Liver (tissue), 9 donors: ENCODE data around the gene FAM163A. TPM values are rescaled to one million over a fixed set of nuclear protein-coding genes. Genes with fewer than 3 reads are reported as not detected.

Experiments used
- DNase-seq: peaks from one replicate; pipeline ENCODE4 v3.0.0-alpha.2; 2017; ENCODE audit warnings: low spot score
- H3K27ac ChIP-seq, 2 donors: one replicate each; pipeline ENCODE4 v1.7.0; 2013; ENCODE audit warnings: inconsistent platforms in 2 of 2, low read length in 2 of 2, control low read depth in 1 of 2, low read depth in 1 of 2, mild to moderate bottlenecking in 1 of 2
- H3K27me3 ChIP-seq, 4 donors: one replicate each; pipeline versions ENCODE4 v1.6.1 to v1.7.0; 2013; ENCODE audit warnings: low read length in 3 of 4, inconsistent platforms in 1 of 4, mild to moderate bottlenecking in 1 of 4, moderate library complexity in 1 of 4; ENCODE audit not compliant: control insufficient read depth in 4 of 4, insufficient read depth in 4 of 4
- H3K36me3 ChIP-seq, 4 donors: one replicate each; pipeline versions ENCODE4 v1.6.1 to v1.7.0; 2013; ENCODE audit warnings: low read length in 3 of 4, mild to moderate bottlenecking in 3 of 4, low read depth in 1 of 4, moderate library complexity in 1 of 4; ENCODE audit not compliant: control insufficient read depth in 4 of 4, insufficient read depth in 3 of 4
- H3K4me1 ChIP-seq, 4 donors: one replicate each; pipeline versions ENCODE4 v1.6.1 to v1.7.0; 2013; ENCODE audit warnings: low read length in 3 of 4, mild to moderate bottlenecking in 3 of 4, moderate library complexity in 1 of 4; ENCODE audit not compliant: control insufficient read depth in 4 of 4, insufficient read depth in 4 of 4
- H3K4me3 ChIP-seq, 3 donors: one replicate each; pipeline versions ENCODE4 v1.6.1 to v1.7.0; 2013; ENCODE audit warnings: low read length in 3 of 3, control low read depth in 1 of 3, low read depth in 1 of 3, mild to moderate bottlenecking in 1 of 3
- H3K9ac ChIP-seq, 2 donors: one replicate each; pipeline ENCODE4 v1.7.0; 2013; ENCODE audit warnings: low read length in 2 of 2, mild to moderate bottlenecking in 2 of 2, moderate library complexity in 2 of 2, control low read depth in 1 of 2, low read depth in 1 of 2
- H3K9me3 ChIP-seq, 4 donors: one replicate each; pipeline versions ENCODE4 v1.6.1 to v1.7.0; 2013; ENCODE audit warnings: low read length in 3 of 4; ENCODE audit not compliant: control insufficient read depth in 4 of 4
- ATF3 ChIP-seq: IDR thresholded peaks from 2 replicates; pipeline ENCODE4 v1.6.1; 2016; ENCODE audit warnings: antibody characterized with exemption
- CTCF ChIP-seq: fragments of 150-350 bp; IDR thresholded peaks from 2 replicates; pipeline ENCODE4 v1.5.1; 2017; ENCODE audit warnings: improper control_type of control experiment, low read depth, low read length; ENCODE audit not compliant: missing input control
- EGR1 ChIP-seq, 2 donors: IDR thresholded peaks; 2 replicates each; pipeline ENCODE4 v1.6.1; 2016 to 2018; ENCODE audit warnings: antibody characterized with exemption in 2 of 2, low read depth in 2 of 2
- FOXA1 ChIP-seq: IDR thresholded peaks from 2 replicates; pipeline ENCODE4 v1.6.1; 2016; ENCODE audit warnings: antibody characterized with exemption
- FOXA2 ChIP-seq: IDR thresholded peaks from 2 replicates; pipeline ENCODE4 v1.6.1; 2016; ENCODE audit warnings: antibody characterized with exemption
- GABPA ChIP-seq, 2 donors: IDR thresholded peaks in 1 of 2; conservative IDR thresholded peaks in 1 of 2; 2 replicates each; pipeline ENCODE4 v1.6.1; 2016; ENCODE audit warnings: antibody characterized with exemption in 2 of 2, mild to moderate bottlenecking in 1 of 2, moderate library complexity in 1 of 2
- HNF4A ChIP-seq, 2 donors: conservative IDR thresholded peaks; 2 replicates each; pipeline ENCODE4 v1.6.1; 2016; ENCODE audit warnings: antibody characterized with exemption in 2 of 2, mild to moderate bottlenecking in 2 of 2
- HNF4G ChIP-seq: IDR thresholded peaks from 2 replicates; pipeline ENCODE4 v1.6.1; 2016; ENCODE audit warnings: antibody characterized with exemption
- JUND ChIP-seq, 2 donors: IDR thresholded peaks; 2 replicates each; pipeline ENCODE4 v1.6.1; 2016; ENCODE audit warnings: antibody characterized with exemption in 2 of 2
- MAX ChIP-seq: IDR thresholded peaks from 2 replicates; pipeline ENCODE4 v1.6.1; 2016; ENCODE audit warnings: antibody characterized with exemption
- NR2F2 ChIP-seq: IDR thresholded peaks from 2 replicates; pipeline ENCODE4 v1.6.1; 2016; ENCODE audit warnings: antibody characterized with exemption
- RAD21 ChIP-seq, 2 donors: IDR thresholded peaks; 2 replicates each; pipeline ENCODE4 v1.6.1; 2016; ENCODE audit warnings: antibody characterized with exemption in 2 of 2, mild to moderate bottlenecking in 2 of 2
- REST ChIP-seq: IDR thresholded peaks from 2 replicates; pipeline ENCODE4 v1.6.1; 2016; ENCODE audit warnings: antibody characterized with exemption, mild to moderate bottlenecking
- RXRA ChIP-seq, 2 donors: IDR thresholded peaks; 2 replicates each; pipeline ENCODE4 v1.6.1; 2017 to 2018; ENCODE audit warnings: antibody characterized with exemption in 2 of 2, mild to moderate bottlenecking in 1 of 2
- SP1 ChIP-seq: IDR thresholded peaks from 2 replicates; pipeline ENCODE4 v1.6.1; 2018; ENCODE audit warnings: antibody characterized with exemption, mild to moderate bottlenecking
- TAF1 ChIP-seq: conservative IDR thresholded peaks from 2 replicates; pipeline ENCODE4 v1.6.1; 2016; ENCODE audit warnings: antibody characterized with exemption, mild to moderate bottlenecking
- YY1 ChIP-seq: IDR thresholded peaks from 2 replicates; pipeline ENCODE4 v1.6.1; 2016; ENCODE audit warnings: antibody characterized with exemption, mild to moderate bottlenecking
- WGBS: extraction: QIAGEN DNeasy Blood & Tissue Kit; methylation state at CpG from one replicate; pipeline ENCODE4 v1.1.7; 2013; 5-methylcytosine and 5-hydroxymethylcytosine counted together
- polyA plus RNA-seq, 2 donors: library from polyadenylated mRNA; stranded (reverse) in 1 of 2; unstranded in 1 of 2; fragments of 200-250 nt in 1 of 2; fragments of >200 nt in 1 of 2; fragmentation: Nextera tagmentation in 1 of 2; extraction: Ambion mirVana in 1 of 2; gene quantifications; one replicate each; pipeline versions ENCODE4 v1.2.1 to v1.2.3, GENCODE V29; 2013 to 2015
- total RNA-seq, 2 donors: library from RNA; depleted of rRNA; stranded (reverse); fragments of >200 nt; gene quantifications; one replicate each; pipeline ENCODE4 v1.2.3, GENCODE V29; 2014
- donor health status: healthy.
- donor health status: healthy.
- donor health status: healthy.
- donor health status: healthy.
- donor health status: healthy.

Gene FAM163A
- total and polyA plus RNA-seq, 4 donors, result 0.07 TPM; not detected in 3

GRCh38 chr1:179805291-179806195, 62.5 kb downstream of the FAM163A start:
- no peak for TF ChIP-seq FOXA1
- TF ChIP-seq REST, result no peak
- no peak for TF ChIP-seq TAF1
- TF ChIP-seq SP1, result no peak
- no peak for TF ChIP-seq YY1
- TF ChIP-seq NR2F2, result no peak
- TF ChIP-seq HNF4A (conservative IDR thresholded peaks at IDR 0.05), result no peak
- no peak for TF ChIP-seq RAD21 (IDR thresholded peaks at IDR 0.05)
- no peak for TF ChIP-seq EGR1 (IDR thresholded peaks at IDR 0.05; ENCODE audit: low read depth in 2 of 2)
- TF ChIP-seq JUND (IDR thresholded peaks at IDR 0.05), result no peak
- TF ChIP-seq ATF3, result no peak
- TF ChIP-seq CTCF, result no peak
- H3K9me3 ChIP-seq, result no peaks in the 10 kb centered on the region
- DNase-seq, result no peak

GRCh38 chr1:179806333-179806732, 63.2 kb downstream of the FAM163A start:
- H3K36me3 ChIP-seq, result no peaks in the 10 kb centered on the region
- no peak overlapping the region for H3K9ac ChIP-seq
- no peak for DNase-seq
- no peak overlapping the region for H3K27ac ChIP-seq
- peaks cover 0 to 4% (median 0%) of the 10 kb centered on the region in 4 donors for H3K4me1 ChIP-seq
- 77% methylated on average over 4 of the region's 4 CpGs for WGBS
- no peak overlapping the region for H3K4me3 ChIP-seq
- H3K27me3 ChIP-seq, result no peaks in the 10 kb centered on the region
- H3K9me3 ChIP-seq, result no peaks in the 10 kb centered on the region
- TF ChIP-seq CTCF (no peak), REST (no peak), MAX (no peak), HNF4G (no peak), RXRA (IDR thresholded peaks at IDR 0.05) (no peak), EGR1 (IDR thresholded peaks at IDR 0.05; ENCODE audit: low read depth in 2 of 2) (no peak), ATF3 (no peak), GABPA (IDR thresholded peaks at IDR 0.05 in 1 of 2, conservative IDR thresholded peaks at IDR 0.05 in 1 of 2) (no peak), JUND (IDR thresholded peaks at IDR 0.05) (no peak), HNF4A (conservative IDR thresholded peaks at IDR 0.05) (no peak), RAD21 (IDR thresholded peaks at IDR 0.05) (no peak), FOXA2 (no peak), SP1 (no peak), YY1 (no peak)

More at GRCh38 chr1:179805291-179806195, 62.5 kb downstream of the FAM163A start:
- Histone ChIP-seq H3K36me3 (no peaks in the 10 kb centered on the region), H3K4me1 (peaks cover 0 to 4% (median 0%) of the 10 kb centered on the region in 4 donors), H3K27ac (no peak overlapping the region), H3K27me3 (no peaks in the 10 kb centered on the region), H3K9ac (no peak overlapping the region), H3K4me3 (no peak overlapping the region)
- 92% methylated on average over 19 of the region's 19 CpGs for WGBS
